HepG2 (cell line): ENCODE measurements around the gene IRGQ. TPM values are rescaled to one million over a fixed set of nuclear protein-coding genes. Genes with fewer than 3 reads are reported as not detected.

ENCODE experiments used
- DMAP1 ChIP-seq: IDR thresholded peaks from 2 replicates; pipeline ENCODE4 v1.6.1; 2016
- GABPB1 ChIP-seq: IDR thresholded peaks from 2 replicates; pipeline ENCODE4 v1.6.1; 2016; ENCODE audit warnings: mild to moderate bottlenecking, missing genetic modification reagents, moderate library complexity, missing compliant biosample characterization
- HNRNPLL ChIP-seq: fragments of 200-400 bp; formaldehyde crosslinking; IDR thresholded peaks from 2 replicates; pipeline ENCODE4 v1.6.1; 2017; ENCODE audit warnings: mild to moderate bottlenecking, low read depth, low read length; ENCODE audit not compliant: poor library complexity, severe bottlenecking
- HOXD1 ChIP-seq: sonication (generic); formaldehyde crosslinking; IDR thresholded peaks from 2 replicates; pipeline ENCODE4 v1.5.0; 2020; ENCODE audit warnings: missing genetic modification reagents
- MEIS1 ChIP-seq: sonication (generic); formaldehyde crosslinking; IDR thresholded peaks from 2 replicates; pipeline ENCODE4 v1.9.0; 2021; ENCODE audit warnings: mild to moderate bottlenecking, missing genetic modification reagents, moderate library complexity, borderline replicate concordance
- MIXL1 ChIP-seq: IDR thresholded peaks from 2 replicates; pipeline ENCODE4 v1.6.1; 2016
- MXI1 ChIP-seq: IDR thresholded peaks from 3 replicates; pipeline ENCODE4 v1.6.1; 2012; ENCODE audit warnings: low read depth, low read length, inconsistent platforms, borderline replicate concordance
- NR2F1 ChIP-seq, 2 experiments: fragments of 450-650 bp in 1 of 2; formaldehyde crosslinking in 1 of 2; IDR thresholded peaks; 2 replicates each; pipeline versions ENCODE4 v1.5.0 to v1.6.1; 2016 to 2020; ENCODE audit warnings: mild to moderate bottlenecking in 1 of 2, missing compliant biosample characterization in 1 of 2, missing genetic modification reagents in 1 of 2, moderate library complexity in 1 of 2
- RBAK ChIP-seq: sonication (generic); formaldehyde crosslinking; IDR thresholded peaks from 2 replicates; pipeline ENCODE4 v1.5.1; 2020; ENCODE audit warnings: mild to moderate bottlenecking, missing genetic modification reagents
- RBM39 ChIP-seq: fragments of 200-400 bp; formaldehyde crosslinking; IDR thresholded peaks from one replicate; pipeline ENCODE4 v1.6.1; 2018; ENCODE audit warnings: antibody characterized with exemption, mild to moderate bottlenecking, low read depth, low read length; ENCODE audit not compliant: poor library complexity, severe bottlenecking
- RFX5 ChIP-seq: IDR thresholded peaks from 2 replicates; pipeline ENCODE4 v1.6.1; 2011; ENCODE audit warnings: low read depth, low read length, improper control_type of control experiment
- SIX4 ChIP-seq: sonication (generic); formaldehyde crosslinking; IDR thresholded peaks from 2 replicates; pipeline ENCODE4 v1.4.0; 2020; ENCODE audit warnings: missing genetic modification reagents
- SNAPC2 ChIP-seq: sonication (generic); formaldehyde crosslinking; IDR thresholded peaks from 2 replicates; pipeline ENCODE4 v1.8.1; 2022; ENCODE audit warnings: mild to moderate bottlenecking, missing genetic modification reagents
- SP1 ChIP-seq, 2 experiments: fragments of 450-650 bp in 1 of 2; sonication (generic) in 1 of 2; formaldehyde crosslinking in 1 of 2; IDR thresholded peaks; 2 replicates each; pipeline versions ENCODE4 v1.4.0 to v1.6.1; 2016 to 2020; ENCODE audit warnings: missing genetic modification reagents in 1 of 2
- TBX3 ChIP-seq: fragments of 450-650 bp; IDR thresholded peaks from 2 replicates; pipeline ENCODE4 v1.6.1; 2017; ENCODE audit warnings: antibody characterized with exemption, mild to moderate bottlenecking, inconsistent platforms, borderline replicate concordance
- U2AF2 ChIP-seq: fragments of 200-400 bp; formaldehyde crosslinking; IDR thresholded peaks from 2 replicates; pipeline ENCODE4 v1.6.1; 2017; ENCODE audit warnings: low read depth, mild to moderate bottlenecking, low read length
- ZFP90 ChIP-seq: sonication (generic); formaldehyde crosslinking; IDR thresholded peaks from 2 replicates; pipeline ENCODE4 v1.8.0; 2022; ENCODE audit warnings: missing genetic modification reagents, mild to moderate bottlenecking, inconsistent platforms, borderline replicate concordance
- ZNF766 ChIP-seq: sonication (generic); formaldehyde crosslinking; IDR thresholded peaks from 2 replicates; pipeline ENCODE4 v1.5.0; 2020; ENCODE audit warnings: missing genetic modification reagents, borderline replicate concordance
- ZSCAN20 ChIP-seq: sonication (generic); formaldehyde crosslinking; IDR thresholded peaks from 2 replicates; pipeline ENCODE4 v1.4.0; 2020; ENCODE audit warnings: missing genetic modification reagents, mild to moderate bottlenecking, borderline replicate concordance
- polyA plus RNA-seq, 8 experiments: library from polyadenylated mRNA; depleted of rRNA in 3 of 8; stranded (reverse) in 7 of 8; unstranded in 1 of 8; fragments of >200 nt; fragmentation: Illumina TruSeq in 4 of 8; extraction: Trizol in 4 of 8; gene quantifications; 2 replicates each; pipeline versions ENCODE4 v1.2.1 to v1.2.3, GENCODE V29; 2011 to 2016; ENCODE audit warnings: low read depth in 4 of 8, missing spikeins in 1 of 8, mixed read lengths in 1 of 8; ENCODE audit not compliant: insufficient read depth in 1 of 8
- total RNA-seq, 5 experiments: library from RNA; depleted of rRNA; stranded (reverse); fragments of >200 nt; fragmentation: Illumina TruSeq; extraction: Trizol; gene quantifications; 2 replicates each; pipeline ENCODE4 v1.2.3, GENCODE V29; 2016; ENCODE audit warnings: low read depth in 1 of 5
- TF ChIP-seq, protein P1 (sequence below): sonication (generic); formaldehyde crosslinking; IDR thresholded peaks from 2 replicates; pipeline ENCODE4 v1.4.0; 2020; ENCODE audit warnings: missing genetic modification reagents, borderline replicate concordance
- TF ChIP-seq, protein P2 (sequence below): sonication (generic); IDR thresholded peaks from 2 replicates; pipeline ENCODE4 v1.6.1; 2016; ENCODE audit warnings: low read depth, borderline replicate concordance
- TF ChIP-seq, protein P3 (sequence below): IDR thresholded peaks from 2 replicates; pipeline ENCODE4 v1.6.1; 2016; ENCODE audit warnings: low read depth

The IRGQ gene
- total and polyA plus RNA-seq, 2 of the 13 experiments (the other 11 are each of a cell fraction or from before 2014, with no cell fraction given): 11.6 to 12.4 TPM

- TF ChIP-seq, protein P1, sequence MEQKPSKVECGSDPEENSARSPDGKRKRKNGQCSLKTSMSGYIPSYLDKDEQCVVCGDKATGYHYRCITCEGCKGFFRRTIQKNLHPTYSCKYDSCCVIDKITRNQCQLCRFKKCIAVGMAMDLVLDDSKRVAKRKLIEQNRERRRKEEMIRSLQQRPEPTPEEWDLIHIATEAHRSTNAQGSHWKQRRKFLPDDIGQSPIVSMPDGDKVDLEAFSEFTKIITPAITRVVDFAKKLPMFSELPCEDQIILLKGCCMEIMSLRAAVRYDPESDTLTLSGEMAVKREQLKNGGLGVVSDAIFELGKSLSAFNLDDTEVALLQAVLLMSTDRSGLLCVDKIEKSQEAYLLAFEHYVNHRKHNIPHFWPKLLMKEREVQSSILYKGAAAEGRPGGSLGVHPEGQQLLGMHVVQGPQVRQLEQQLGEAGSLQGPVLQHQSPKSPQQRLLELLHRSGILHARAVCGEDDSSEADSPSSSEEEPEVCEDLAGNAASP (CRISPR knock-in tag): 0 out of 2 replicates have a peak, but pooled peaks have one; percentile 11
- TF ChIP-seq MEIS1 (CRISPR knock-in tag) (no peak), SP1 (IDR thresholded peaks at IDR 0.05) (no peak), SP1 (CRISPR knock-in tag; IDR thresholded peaks at IDR 0.05) (peak; percentile 43; the same call in 1 of the 2 replicates), MIXL1 (CRISPR knock-in tag) (peak; percentile 42; the same call in 1 of the 2 replicates), RBM39 (peak; percentile 56), TBX3 (no peak), ZNF766 (CRISPR knock-in tag) (no peak), RFX5 (peak; percentile 64; the same call in 1 of the 2 replicates), ZSCAN20 (CRISPR knock-in tag) (no peak), NR2F1 (CRISPR knock-in tag; IDR thresholded peaks at IDR 0.05) (0 out of 4 replicates have a peak, but pooled peaks have one; percentile 11 to 50), ZFP90 (peak; percentile 25; the same call in 1 of the 2 replicates), MXI1 (peak; percentile 52; the same call in 1 of the 3 replicates), SNAPC2 (no peak), SIX4 (CRISPR knock-in tag) (no peak), GABPB1 (CRISPR knock-in tag) (peak; percentile 80), RBAK (no peak), U2AF2 (no peak), DMAP1 (peak; percentile 72; the same call in 1 of the 2 replicates), HOXD1 (CRISPR knock-in tag) (0 out of 2 replicates have a peak, but pooled peaks have one; percentile 25), HNRNPLL (peak; percentile 54)
- TF ChIP-seq, protein P2, sequence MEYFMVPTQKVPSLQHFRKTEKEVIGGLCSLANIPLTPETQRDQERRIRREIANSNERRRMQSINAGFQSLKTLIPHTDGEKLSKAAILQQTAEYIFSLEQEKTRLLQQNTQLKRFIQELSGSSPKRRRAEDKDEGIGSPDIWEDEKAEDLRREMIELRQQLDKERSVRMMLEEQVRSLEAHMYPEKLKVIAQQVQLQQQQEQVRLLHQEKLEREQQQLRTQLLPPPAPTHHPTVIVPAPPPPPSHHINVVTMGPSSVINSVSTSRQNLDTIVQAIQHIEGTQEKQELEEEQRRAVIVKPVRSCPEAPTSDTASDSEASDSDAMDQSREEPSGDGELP: peak; percentile 75; the same call in 1 of the 2 replicates
- TF ChIP-seq, protein P3, sequence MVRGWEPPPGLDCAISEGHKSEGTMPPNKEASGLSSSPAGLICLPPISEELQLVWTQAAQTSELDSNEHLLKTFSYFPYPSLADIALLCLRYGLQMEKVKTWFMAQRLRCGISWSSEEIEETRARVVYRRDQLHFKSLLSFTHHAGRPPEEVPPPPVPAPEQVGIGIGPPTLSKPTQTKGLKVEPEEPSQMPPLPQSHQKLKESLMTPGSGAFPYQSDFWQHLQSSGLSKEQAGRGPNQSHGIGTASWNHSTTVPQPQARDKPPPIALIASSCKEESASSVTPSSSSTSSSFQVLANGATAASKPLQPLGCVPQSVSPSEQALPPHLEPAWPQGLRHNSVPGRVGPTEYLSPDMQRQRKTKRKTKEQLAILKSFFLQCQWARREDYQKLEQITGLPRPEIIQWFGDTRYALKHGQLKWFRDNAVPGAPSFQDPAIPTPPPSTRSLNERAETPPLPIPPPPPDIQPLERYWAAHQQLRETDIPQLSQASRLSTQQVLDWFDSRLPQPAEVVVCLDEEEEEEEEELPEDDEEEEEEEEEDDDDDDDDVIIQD (CRISPR knock-in tag): peak; percentile 29; the same call in 1 of the 2 replicates
Measured at GRCh38 chr19:43595999-43596841, at the start of gene IRGQ, which contains the start of gene ZNF576 (continued).
